Fibroblast of pulmonary artery (primary cell): ENCODE data around the gene NEIL3.

ENCODE experiments used
- DNase-seq: peaks from one replicate; pipeline ENCODE4 v3.0.0-alpha.2; 2010; ENCODE audit warnings: low read depth
- H3K4me3 ChIP-seq: replicated peaks from 2 replicates; pipeline ENCODE4 v1.5.1; 2011; ENCODE audit warnings: low read depth, mild to moderate bottlenecking, control low read depth, low read length, moderate library complexity
- CTCF ChIP-seq: IDR thresholded peaks from 2 replicates; pipeline ENCODE4 v1.5.1; 2011; ENCODE audit warnings: mild to moderate bottlenecking, control low read depth, low read length, inconsistent platforms; ENCODE audit errors: missing control alignments

Gene NEIL3

DNA sequence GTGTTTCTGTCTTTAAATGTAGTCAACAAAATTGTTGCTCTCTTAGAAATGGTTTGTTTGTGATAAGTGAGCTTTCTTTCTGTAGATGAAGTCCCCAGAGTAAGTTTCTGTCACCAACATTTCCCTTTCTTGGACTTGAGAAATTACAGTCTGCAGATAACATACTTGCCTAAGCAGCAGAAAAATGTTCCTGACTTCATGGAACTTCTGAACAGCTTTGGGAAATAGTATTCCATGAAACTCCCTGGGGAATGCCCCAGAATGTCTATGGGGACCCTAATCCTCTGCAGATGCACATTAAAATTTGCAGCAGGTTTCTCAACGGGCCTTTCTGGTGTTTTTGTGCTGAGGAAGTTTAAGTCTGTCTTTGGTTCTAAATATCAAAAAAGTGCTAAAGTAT is 38.6 kb upstream of the NEIL3 start:
- no peak overlapping the region for H3K4me3 ChIP-seq
- peak; percentile 14 for DNase-seq
- no peak for TF ChIP-seq CTCF

GRCh38 chr4:177271915-177272766 is 37.5 kb upstream of the NEIL3 start:
- H3K4me3 ChIP-seq, result no peak overlapping the region
- DNase-seq, result no peak
- no peak for TF ChIP-seq CTCF

- TF ChIP-seq CTCF, result no peak
- no peak for DNase-seq
- no peak overlapping the region for H3K4me3 ChIP-seq
Observed at GRCh38 chr4:177275999-177276398, 33.7 kb upstream of the NEIL3 start.

- no peak overlapping the region for H3K4me3 ChIP-seq
- DNase-seq, result peak; percentile 15
- TF ChIP-seq CTCF, result no peak
Observed at GRCh38 chr4:177281351-177281909, 28.2 kb upstream of the NEIL3 start.

DNA sequence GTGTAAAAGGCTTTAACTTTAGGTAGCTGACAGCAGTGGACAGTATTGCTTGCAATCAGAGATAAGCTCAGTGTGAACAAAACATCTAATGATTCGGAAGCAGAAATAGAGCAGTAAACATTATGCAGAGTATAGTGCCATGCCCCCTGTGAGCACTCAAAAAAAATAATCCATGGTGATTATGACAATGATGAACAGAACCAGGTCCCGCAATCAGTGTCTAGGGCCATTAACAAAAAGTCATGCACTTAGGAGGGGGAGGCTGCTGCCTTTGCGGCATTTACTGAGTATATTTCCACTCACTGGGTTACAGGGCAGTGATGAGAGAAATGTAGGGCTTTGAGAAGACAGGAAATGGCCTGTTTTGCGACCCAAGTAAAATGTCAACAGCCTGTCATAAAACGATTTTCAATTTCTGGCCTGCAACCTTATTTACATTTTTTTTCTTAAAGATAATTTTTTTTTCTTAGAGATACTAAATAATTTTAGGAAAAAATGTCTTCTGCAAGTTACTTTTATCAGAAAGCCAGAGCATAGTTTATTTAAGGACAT is 27.3 kb upstream of the NEIL3 start:
- no peak for DNase-seq
- no peak for TF ChIP-seq CTCF
- no peak overlapping the region for H3K4me3 ChIP-seq

DNA sequence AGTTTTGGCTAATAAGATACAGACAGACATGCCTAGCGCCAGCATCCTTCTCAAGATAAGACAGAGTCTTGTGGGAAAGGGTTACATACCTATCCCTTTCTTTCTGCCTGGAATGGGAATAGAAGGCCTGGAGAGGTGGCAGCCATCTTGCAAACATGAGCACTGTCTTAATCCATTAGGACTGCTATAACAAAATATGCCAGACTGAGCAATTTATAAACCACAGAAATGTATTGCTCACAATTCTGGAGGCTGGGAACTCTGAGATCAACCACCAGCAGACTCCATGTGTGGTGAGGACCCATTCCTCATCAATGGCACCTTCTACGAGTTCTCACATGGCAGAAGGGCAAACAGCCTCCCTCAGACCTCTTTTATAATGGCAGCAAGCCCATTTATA is 26.5 kb upstream of the NEIL3 start:
- peak; percentile 9 for DNase-seq
- no peak overlapping the region for H3K4me3 ChIP-seq
- TF ChIP-seq CTCF, result no peak
